HG03432 (cell line): ENCODE results near the gene TULP4.
"Not testable (repeated sequence)": the region's sequence is repeated elsewhere in the genome, so short reads cannot be mapped to it uniquely, and the experiment has no call there.

Experiments
- ATAC-seq: cut with Tn5 transposase; IDR thresholded peaks from one replicate; pipeline ENCODE4 v1.9.1; 2021; ENCODE audit warnings: mild to moderate bottlenecking, moderate library complexity; ENCODE audit not compliant: unreplicated experiment

The TULP4 gene

DNA sequence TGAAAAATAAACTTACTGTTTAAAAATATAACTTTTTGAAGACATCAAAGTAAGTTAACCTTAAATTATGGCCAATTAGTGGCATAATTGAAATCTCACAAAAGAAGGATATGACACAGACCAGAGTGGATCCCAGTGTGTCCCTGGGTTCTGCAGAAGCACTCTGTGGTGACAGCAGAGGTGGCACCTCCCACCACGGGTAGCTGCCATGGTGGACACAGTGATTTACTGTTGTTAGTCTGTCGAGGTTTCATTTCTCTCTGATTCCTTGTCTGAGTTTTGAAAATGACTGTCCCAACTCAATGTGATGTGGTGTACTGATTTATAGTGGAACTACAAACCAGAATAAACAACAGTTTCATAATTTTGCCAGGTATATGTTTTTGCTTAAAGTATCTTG lies 76.5 kb downstream of the TULP4 start:
- no peak for ATAC-seq

DNA sequence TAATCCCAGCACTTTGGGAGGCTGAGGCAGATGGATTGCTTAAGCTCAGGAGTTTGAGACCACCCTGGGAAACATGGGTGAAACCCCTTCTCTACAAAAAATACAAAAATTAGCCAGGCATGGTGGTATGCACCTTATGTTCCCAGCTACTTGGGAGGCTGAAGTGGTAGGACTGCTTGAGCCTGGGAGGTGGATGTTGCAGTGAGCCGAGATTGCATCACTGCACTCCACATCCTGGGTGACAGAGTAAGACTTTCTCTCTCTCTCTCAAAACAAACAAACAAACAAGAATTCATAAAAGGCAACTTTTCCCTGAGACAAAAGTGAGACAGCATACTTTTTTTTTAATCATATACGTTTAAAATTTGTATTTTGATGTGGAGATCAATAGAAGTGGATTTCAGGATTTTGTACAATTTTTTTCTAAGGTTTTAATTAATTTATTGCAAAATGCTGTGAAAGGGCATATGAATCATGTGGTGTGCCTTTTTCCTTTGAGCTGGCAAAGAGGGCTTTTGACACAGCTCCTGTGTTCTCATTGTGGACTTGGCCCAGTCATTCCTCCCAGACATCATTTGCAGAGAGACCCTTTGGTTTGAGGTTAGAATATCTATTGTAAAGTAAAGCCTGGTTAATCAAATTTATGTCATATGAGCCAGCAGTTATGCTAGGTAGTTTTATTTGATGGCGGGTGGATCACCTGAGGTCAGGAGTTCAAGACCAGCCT lies 77.1 kb downstream of the TULP4 start:
- ATAC-seq, result no peak

DNA sequence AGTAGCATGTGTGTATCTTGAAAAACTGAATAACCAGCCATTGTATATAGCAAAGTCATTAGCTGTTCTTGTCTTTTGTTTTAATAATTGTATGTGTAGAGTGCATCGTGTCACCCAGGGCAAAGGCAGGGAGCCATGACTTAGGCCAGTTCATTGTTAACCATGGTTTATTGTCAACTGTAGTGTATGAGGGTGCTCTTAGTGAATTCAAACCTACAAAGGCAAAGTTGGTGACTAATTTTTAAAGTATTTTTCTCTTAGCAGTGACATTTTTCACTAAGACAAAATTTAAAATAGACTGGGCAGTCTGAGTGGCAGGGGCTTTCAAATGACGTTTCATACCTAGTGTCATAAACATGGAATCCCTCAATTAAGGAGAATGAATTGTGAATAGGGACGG lies 79.0 kb downstream of the TULP4 start:
- ATAC-seq, result no peak

DNA sequence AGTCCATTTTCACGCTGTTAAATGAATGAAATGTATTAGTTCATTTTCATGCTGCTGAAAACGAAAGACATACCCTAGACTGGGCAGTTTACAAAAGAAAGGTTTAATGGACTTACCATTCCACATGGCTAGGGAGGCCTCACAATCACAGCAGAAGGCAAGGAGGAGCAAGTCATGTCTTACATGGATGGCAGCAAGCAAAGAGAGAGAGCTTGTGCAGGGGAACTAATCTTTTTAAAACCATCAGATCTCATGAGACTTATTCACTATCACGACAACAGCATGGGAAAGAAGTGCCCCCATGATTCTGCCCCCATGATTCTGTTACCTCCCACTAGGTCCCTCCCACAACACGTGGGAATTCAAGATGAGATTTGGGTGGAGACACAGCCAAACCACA lies 79.7 kb downstream of the TULP4 start:
- ATAC-seq, result not testable (repeated sequence)

DNA sequence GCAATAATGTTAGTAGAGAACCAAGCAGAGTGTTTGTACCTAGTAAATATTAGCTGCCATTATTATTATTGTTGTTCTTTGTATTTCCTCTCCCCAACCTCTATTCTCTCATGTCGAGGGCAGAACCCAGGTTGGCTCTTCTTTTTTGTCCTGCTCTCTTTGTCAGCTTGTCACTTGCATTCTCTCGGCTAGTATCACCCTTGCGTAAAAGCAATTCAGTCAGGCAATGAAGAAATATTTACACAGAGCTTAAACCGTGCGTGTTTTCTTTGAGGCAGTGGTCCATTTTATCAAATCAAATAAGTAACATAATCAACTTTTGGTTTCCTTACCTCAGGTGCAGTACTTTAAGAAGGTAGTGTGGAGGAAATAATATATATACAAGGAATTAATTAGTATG lies 83.9 kb downstream of the TULP4 start:
- no peak for ATAC-seq

DNA sequence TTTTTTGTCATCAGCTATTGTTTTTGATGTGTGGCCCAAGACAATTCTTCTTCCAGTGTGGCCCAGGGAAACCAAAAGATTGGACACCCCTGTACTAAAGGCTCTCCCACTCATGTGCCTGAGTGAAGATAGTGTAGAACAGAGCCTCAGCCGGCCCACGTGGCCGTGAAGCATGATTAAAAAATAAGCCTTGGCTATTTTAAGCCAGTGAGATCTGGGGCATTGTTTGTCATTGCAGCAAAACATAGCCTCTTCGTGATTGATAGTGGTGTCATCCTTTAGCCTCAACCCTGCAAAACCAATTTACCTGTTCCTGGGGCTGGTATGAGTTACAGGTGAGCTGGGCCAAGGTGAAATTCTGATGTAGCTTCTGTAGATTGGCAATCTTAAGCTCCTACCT lies 85.3 kb downstream of the TULP4 start:
- no peak for ATAC-seq

DNA sequence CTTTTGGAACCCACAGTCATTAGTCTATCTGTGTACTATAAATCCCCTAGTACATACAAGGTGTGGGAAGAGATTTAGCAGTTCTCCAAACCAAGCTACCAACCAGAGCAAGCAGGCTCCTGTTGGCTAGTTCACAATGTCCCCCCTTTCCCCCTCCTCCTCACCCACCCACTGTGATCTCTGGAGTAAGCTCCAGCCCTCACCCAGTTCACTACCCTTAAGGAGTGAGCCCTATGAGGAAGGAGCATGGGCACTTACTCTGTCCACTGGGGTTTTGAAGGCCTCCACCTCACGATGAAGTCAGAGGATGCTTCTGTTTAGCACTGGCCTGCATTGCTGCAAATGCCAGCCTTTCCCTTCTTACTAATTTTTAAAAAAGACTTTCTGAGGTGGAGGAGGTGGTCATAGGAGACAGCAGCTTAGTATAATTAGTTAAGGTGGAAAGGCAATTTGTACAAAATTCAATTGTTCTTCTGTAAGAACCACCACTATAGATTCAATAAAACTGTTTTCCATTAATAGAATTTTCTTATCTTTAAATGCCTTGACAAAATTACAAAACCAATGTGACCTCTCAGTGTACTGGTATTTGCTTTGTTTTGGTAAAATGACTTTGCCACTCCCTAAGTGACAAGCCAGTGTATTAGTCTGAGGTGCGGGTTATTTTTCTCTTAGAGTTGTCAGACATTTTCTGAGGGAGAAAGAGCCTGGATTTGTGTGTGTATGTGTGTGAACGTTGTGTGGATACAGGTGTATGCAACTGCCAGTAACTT lies 86.2 kb downstream of the TULP4 start:
- ATAC-seq, result no peak

DNA sequence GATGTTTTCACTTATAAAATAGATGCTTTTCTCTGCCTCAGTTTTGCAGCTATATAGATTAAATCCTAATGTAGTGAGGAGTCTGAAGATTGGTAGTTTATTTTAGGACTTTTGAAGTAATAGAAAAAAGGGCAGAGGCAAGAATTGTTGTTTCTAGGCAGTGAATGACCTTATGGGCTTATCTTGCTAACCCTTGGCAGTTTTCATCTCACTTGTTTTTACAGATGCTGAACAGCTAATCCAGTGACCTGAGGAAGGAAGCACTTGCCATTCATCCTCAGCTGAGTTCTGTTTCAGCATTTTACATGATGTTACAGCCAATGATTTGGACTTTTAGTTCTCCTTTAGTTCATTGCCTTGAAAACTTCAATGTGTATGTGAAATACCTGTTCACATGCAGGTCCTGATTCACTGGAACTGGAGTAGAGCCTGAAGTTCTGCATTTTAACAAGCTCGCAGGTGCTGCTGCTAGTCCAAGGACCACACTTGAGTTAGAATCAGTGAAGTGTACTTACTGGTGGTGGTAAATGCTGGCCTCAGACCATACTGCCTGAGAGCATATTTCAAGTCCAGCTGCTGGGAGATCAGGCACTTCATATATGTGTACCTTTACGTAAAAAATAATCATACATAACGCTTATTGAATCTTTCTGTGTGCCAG lies 86.9 kb downstream of the TULP4 start:
- ATAC-seq, result no peak

DNA sequence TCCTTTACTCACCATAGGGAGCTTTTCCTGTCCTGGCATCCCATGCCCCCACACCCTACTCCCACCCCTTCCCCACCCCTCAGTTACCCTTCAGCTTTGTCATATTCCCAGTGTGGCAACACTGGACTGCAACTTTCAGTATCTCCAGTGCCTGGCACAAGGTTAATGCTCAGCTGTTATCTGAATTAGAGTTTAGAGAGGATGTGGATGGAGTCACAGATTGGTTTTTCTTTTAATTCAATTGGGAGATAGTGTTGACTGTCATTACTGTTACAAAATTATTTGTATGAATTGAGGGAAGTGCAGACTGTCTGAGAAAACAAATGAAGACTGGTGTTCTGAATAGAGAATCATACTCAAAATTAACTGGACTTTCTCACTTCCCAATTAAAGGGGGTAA lies 89.9 kb downstream of the TULP4 start:
- no peak for ATAC-seq

DNA sequence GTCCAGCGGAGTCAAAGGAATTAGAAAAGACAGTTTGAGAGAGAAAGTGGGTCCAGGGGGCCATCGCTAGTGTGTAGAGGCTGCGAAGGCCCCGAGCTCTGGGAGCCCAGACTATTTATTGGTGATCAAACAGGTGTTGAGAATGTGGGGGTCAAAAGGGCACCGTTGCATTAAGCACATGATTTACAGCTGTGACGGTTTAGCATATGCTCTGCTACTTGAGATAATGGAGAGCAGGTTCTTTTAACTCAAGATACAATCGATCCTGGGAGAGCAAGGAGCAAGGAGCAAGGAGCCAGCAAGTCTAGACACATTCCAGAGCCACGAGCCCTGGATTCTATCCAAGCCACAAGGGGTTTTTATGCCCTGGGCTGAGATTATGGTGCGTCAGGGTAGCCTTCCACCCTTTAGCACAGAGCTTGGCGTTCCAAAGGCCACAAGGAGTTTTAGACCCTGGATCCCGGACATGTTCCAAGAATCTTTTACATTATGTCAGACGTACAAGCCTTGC lies 93.1 kb downstream of the TULP4 start:
- ATAC-seq, result not testable (repeated sequence)

DNA sequence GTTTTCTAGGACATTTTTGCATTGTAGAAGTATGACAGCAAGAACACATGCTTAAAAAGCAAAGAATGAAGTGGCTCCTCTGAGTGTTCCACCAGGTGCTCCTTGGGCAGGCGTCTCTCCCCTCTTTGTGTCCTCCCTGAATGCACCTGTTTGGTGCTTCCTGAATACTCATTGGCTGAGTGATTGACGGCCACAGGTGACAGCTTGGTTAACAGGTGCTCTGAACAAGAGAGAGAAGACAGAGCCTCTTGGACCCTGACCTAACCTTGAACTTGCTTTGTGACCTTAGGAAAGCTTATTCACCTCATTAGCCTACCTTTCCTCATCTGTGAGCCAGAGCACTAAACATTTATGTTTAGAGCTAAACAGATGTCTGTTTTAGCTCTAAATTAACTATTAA lies 93.7 kb downstream of the TULP4 start:
- no peak for ATAC-seq

DNA sequence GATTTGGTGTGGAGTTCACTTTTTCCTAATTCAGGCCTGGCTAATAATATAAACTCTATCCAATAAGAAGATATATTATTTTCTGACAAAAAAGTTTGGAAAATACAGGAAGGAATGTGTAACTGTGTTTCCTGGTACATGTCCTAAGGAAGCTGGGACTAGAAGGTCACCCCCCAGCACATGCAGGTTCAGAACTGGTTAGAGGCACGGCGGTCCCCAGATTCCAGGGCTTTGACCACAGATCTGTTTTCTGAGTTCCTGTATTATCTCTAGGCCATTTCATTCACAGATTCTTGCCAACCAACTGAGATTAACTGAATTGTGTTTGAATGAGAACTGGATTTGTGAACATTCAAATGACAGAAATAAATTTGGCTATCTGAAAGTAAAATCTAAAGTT lies 94.5 kb downstream of the TULP4 start:
- ATAC-seq, result no peak

DNA sequence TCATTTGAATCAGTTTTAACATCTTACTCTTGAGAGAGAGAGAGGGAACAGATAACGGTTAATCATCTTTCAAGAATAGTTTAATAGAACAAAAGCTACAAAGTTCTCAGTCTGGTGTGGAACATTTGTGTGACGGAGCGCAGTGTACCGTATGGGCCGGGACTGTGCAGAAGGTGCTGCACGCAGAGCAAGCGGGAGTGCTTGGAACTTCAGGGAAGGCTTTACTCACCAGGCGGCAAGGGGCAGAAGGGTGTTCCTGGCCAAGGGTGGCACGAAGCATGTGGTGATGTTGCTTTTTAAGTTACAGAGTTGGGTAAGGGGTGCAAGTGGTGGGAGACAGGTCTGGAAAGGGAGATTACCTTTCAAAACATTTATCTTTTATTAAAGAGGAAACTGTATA lies 95.7 kb downstream of the TULP4 start:
- ATAC-seq, result no peak

DNA sequence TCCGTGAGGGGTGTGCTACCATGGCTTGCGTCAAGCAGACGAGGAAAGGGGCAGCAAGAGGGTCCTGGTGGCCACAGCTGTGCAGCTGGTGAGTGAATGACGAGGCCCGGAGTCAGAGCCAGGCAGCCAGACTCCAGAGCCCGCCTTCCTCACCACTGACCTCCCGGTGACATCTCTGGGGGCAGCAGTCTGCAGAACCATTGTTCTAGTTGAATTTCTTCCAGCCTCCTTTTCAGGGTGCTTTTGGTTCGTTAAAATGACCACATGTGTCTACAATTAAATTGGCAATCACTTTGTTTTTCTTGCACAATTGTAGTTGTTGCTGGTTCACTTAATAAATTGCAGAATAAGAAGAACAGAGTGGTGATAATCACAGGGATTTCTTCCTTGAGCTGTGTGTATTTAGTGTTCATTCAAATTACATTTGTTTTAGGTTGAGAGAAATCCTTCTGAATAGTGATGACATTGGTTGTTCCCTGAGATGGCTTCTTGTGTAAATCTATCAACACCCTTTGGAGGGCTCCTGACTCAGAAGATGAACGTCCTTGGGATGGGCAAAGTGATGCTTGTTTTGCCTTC lies 96.4 kb downstream of the TULP4 start:
- ATAC-seq, result no peak

DNA sequence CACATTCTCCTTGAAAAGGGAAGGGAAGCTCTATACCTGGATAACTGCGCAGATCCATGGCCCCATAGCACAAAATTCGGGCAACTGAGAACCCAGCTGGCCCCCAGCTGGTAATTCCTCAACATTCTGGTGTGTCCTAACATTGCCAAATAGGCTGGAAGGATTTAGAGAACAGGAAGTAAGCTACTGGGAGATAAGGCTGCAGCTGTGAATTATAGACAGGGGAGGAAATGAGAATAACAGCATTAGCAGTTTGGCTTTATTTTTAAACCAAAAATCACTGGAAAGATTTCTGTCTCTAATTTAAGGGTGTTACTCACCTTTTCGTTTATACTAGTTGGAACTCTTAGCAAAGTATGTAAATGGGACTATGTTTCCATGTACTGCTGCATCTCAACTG lies 97.2 kb downstream of the TULP4 start:
- ATAC-seq, result no peak

DNA sequence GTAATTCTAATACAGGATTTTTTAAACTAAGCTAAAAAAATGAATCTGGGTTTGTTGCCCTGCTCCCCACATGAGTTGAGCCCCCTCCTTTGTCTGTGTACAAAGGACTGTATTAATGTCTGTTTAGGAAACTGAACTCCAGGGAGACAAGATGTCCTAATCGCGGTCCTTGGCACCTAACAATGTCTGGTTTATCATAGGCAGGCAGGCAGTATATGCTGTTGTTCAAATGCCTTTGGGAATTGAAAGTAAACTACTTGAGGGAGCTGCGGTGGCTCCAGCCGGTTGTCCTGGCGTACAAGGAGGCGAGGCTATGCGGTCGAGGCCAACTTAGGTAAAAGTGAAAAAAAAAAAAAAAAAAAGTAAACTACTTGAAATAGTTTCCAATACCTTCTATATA lies 98.5 kb downstream of the TULP4 start:
- ATAC-seq, result no peak

DNA sequence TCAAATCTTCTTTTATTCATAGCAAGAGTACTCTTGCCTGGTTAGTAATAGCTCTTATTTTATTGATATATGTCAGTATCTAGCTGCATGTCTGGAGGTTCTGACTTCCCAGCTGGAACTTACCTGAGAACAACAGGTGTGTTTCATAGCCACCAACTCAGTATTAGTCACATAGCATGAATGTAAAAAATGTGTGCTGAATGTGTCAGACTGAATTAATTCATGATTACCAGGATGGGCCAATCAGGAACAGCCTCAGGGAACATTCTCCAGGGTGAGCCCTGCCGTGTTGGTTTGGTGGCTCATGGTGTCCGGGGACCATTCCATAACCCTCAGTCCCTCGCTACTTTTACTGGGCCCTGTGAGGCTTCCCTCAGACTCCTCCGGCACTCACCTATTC lies 99.7 kb downstream of the TULP4 start:
- no peak for ATAC-seq

DNA sequence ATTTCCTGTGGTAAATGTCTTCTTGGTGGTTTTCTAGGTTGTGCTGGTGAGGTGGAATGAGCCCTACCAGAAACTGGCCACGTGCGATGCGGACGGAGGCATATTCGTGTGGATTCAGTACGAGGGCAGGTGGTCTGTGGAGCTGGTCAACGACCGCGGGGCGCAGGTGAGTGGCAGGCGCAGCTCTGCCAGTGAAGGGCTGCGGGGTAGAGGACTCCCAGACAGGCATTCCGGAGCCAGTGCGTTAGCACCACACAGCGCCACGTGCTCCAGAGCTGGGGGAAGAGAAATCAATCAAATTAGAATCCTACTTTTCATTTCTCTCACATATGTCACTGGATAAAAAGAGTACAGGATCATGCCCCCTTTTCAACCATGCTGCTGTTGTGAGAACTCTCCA lies 100.8 kb downstream of the TULP4 start:
- no peak for ATAC-seq

DNA sequence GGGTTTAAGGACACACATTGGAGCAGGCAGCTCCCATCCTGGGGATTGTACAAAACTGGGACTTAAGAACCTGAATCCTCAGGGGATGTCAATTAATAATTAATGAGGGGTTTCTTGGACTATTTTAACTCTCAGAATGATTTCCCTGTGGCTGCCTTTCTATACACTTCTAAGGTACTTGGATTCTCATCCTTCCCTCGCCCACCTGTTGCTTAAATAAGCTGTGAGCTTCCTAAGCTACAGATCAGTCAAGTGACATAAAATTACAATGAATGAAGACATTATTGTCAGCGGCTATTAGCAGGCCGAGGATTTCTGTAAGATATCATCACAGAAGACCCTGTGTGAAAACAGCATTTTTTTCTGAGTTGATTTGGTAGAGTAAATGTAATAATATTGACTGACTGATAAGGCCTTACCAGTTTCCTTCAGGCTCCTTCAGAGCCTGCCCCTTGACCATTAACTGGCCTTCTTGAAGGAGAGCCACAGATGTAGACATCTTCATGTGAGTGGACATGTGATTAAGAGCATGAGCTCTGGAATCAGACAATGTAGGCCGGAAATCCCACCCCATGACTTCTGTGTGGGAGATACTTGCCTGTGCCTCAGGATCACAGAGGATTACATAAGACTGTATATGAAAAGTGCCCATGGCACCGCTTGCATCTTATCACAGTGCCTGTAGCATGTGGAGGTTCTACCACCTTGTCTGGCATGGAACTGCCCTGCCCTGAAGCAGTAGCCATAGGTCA lies 101.7 kb downstream of the TULP4 start:
- ATAC-seq, result no peak

DNA sequence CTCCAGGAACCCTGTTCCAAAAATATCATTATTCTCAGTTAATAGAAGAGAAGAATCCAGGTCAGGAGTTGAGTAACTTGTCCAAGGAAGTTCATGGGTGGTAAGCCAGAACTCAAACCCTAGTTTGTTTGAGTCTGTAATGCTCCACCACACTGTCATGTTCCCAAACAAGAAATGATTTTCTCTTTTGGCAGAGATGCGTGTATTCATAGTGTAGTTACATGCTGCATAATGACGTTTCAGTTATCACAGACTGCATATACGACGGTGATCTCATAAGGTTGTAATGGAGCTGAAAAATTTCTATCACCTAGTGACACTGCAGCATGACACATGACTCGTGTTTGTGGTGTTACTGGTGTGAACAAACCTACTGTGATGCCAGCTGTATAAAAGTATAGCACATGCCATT lies 102.6 kb downstream of the TULP4 start:
- ATAC-seq, result no peak

DNA sequence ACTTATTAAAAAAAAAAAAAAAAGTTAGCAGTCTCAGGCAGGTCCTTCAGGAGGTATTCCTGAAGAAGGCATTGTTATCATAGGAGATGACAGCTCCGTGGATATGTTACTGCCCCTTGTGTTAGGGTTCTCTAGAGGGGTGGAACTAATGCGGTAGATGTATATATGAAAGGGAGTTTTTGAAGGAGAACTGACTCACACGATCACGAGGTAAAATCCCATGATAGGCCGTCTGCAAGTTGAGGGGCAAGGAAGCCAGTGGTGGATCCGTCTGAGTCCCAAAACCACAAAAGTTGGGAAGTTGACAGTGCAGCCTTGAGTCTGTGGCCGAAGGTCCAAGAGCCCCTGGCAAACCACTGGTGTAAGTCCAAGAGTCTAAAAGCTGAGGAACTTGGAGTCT lies 103.4 kb downstream of the TULP4 start:
- no peak for ATAC-seq
